TTC549 (cell line): Measurements from ENCODE around the gene PPARA.

Experiments used
- FAIRE-seq: peaks from 2 replicates; lab custom pipeline; 2012; peaks lifted over from hg19 to GRCh38; lab: Jason Lieb, UNC

The PPARA gene

GRCh38 chr22:46145896-46146295, 4.4 kb upstream of the PPARA start:
- no peak for FAIRE-seq

GRCh38 chr22:46146329-46146728, 4.0 kb upstream of the PPARA start:
- no peak for FAIRE-seq

GRCh38 chr22:46147061-46147460, 3.3 kb upstream of the PPARA start:
- FAIRE-seq: no peak

- no peak for FAIRE-seq
These were observed 2.7 kb upstream of the PPARA start for GRCh38 chr22:46147471-46148267.

GRCh38 chr22:46148336-46148735, 2.0 kb upstream of the PPARA start:
- FAIRE-seq: no peak

GRCh38 chr22:46148816-46149511, 1.4 kb upstream of the PPARA start:
- FAIRE-seq: no peak

GRCh38 chr22:46149512-46150033, 753 bp upstream of the PPARA start:
- no peak for FAIRE-seq

GRCh38 chr22:46150655-46151477, 540 bp downstream of the PPARA start:
- no peak for FAIRE-seq

GRCh38 chr22:46153930-46154329, 3.6 kb downstream of the PPARA start:
- FAIRE-seq: no peak

- FAIRE-seq: no peak
These were observed 5.7 kb downstream of the PPARA start for GRCh38 chr22:46156031-46156430.

- FAIRE-seq: no peak
These were observed 8.0 kb downstream of the PPARA start for GRCh38 chr22:46158283-46158682.

GRCh38 chr22:46159212-46159611, 8.9 kb downstream of the PPARA start:
- FAIRE-seq: no peak

- no peak for FAIRE-seq
These were observed 9.5 kb downstream of the PPARA start for GRCh38 chr22:46159777-46160176.

GRCh38 chr22:46162285-46162684, 12.0 kb downstream of the PPARA start:
- no peak for FAIRE-seq

- no peak for FAIRE-seq
These were observed 12.6 kb downstream of the PPARA start for GRCh38 chr22:46162771-46163556.

- FAIRE-seq: no peak
These were observed 13.2 kb downstream of the PPARA start for GRCh38 chr22:46163557-46163888.

- no peak for FAIRE-seq
These were observed 15.7 kb downstream of the PPARA start for GRCh38 chr22:46165977-46166376.

- no peak for FAIRE-seq
These were observed 19.3 kb downstream of the PPARA start for GRCh38 chr22:46169628-46170027.

GRCh38 chr22:46171940-46172339, 21.6 kb downstream of the PPARA start:
- FAIRE-seq: no peak

GRCh38 chr22:46172522-46173110, 22.3 kb downstream of the PPARA start:
- FAIRE-seq: no peak

GRCh38 chr22:46173152-46173551, 22.8 kb downstream of the PPARA start:
- no peak for FAIRE-seq

- FAIRE-seq: no peak
These were observed 25.3 kb downstream of the PPARA start for GRCh38 chr22:46175631-46176030.
